Measurements from ENCODE around the gene CRYGN. TPM values are rescaled to one million over a fixed set of nuclear protein-coding genes. Genes with fewer than 3 reads are reported as not detected.
A peak's percentile ranks its signal among the peaks of the same experiment; 100 is the strongest.

Gene CRYGN
- total and polyA plus RNA-seq, 2 donors (not counting 1 experiment from before 2014, with no cell fraction given), result 0.07 to 0.50 TPM

GRCh38 chr7:151460474-151460855, 20.5 kb upstream of the CRYGN start:
- H3K27ac ChIP-seq (ENCODE audit: insufficient read depth, low read length), result peak overlapping the region; percentile 82
- no peaks in the 10 kb centered on the region for H3K27me3 ChIP-seq (ENCODE audit: control insufficient read depth, insufficient read depth, low read length)
- no peaks in the 10 kb centered on the region for H4K20me1 ChIP-seq (ENCODE audit: control insufficient read depth, extremely low read depth, insufficient read depth, low read length)
- TF ChIP-seq EZH2 (IDR thresholded peaks at IDR 0.05; ENCODE audit: low read length, missing control alignments) (no peak), CTCF (conservative IDR thresholded peaks at IDR 0.05 in 1 of 2, IDR thresholded peaks at IDR 0.05 in 1 of 2; ENCODE audit: low read depth in 1 of 2, low read length in 2 of 2) (no peak)
- peak overlapping the region; percentile 58 for H3K9ac ChIP-seq (ENCODE audit: insufficient read depth, low read length)
- H3K79me2 ChIP-seq (ENCODE audit: control insufficient read depth, insufficient read depth, low read length), result no peaks in the 10 kb centered on the region
- H3K4me2 ChIP-seq (ENCODE audit: extremely low read depth, insufficient read depth, low read length), result peak overlapping the region; percentile 84
- no peaks in the 10 kb centered on the region for H3K36me3 ChIP-seq (ENCODE audit: control insufficient read depth, insufficient read depth, low read length)
- H3K4me1 ChIP-seq (ENCODE audit: control insufficient read depth, extremely low read depth, insufficient read depth, low read length), result peaks cover 11% of the 10 kb centered on the region
- DNase-seq (ENCODE audit: low read depth in 2 of 2), result no peak
- H3K9me3 ChIP-seq (ENCODE audit: control insufficient read depth, insufficient read depth, low read depth, low read length), result no peaks in the 10 kb centered on the region
- peak overlapping the region in 3 of 4 experiments; percentile 11 to 28 (median 15) for H3K4me3 ChIP-seq (replicated peaks in 1 of 4; ENCODE audit: control extremely low read depth in 1 of 4, insufficient read depth in 1 of 4, low read depth in 3 of 4, low read length in 4 of 4)
- peak overlapping the region; percentile 21 for H2AFZ ChIP-seq (ENCODE audit: low read length)

GRCh38 chr7:151459726-151460473, 20.0 kb upstream of the CRYGN start:
- peak overlapping the region; percentile 58 for H3K9ac ChIP-seq (ENCODE audit: insufficient read depth, low read length)
- H3K36me3 ChIP-seq (ENCODE audit: control insufficient read depth, insufficient read depth, low read length), result no peaks in the 10 kb centered on the region
- H3K9me3 ChIP-seq (ENCODE audit: control insufficient read depth, insufficient read depth, low read depth, low read length), result no peaks in the 10 kb centered on the region
- H3K27ac ChIP-seq (ENCODE audit: insufficient read depth, low read length), result peak overlapping the region; percentile 82
- H3K79me2 ChIP-seq (ENCODE audit: control insufficient read depth, insufficient read depth, low read length), result no peaks in the 10 kb centered on the region
- no peaks in the 10 kb centered on the region for H4K20me1 ChIP-seq (ENCODE audit: control insufficient read depth, extremely low read depth, insufficient read depth, low read length)
- peak; percentile 85 to 99 for DNase-seq (ENCODE audit: low read depth in 2 of 2)
- H2AFZ ChIP-seq (ENCODE audit: low read length), result peak overlapping the region; percentile 21
- peak overlapping the region in 3 of 4 experiments; percentile 11 to 28 (median 24) for H3K4me3 ChIP-seq (replicated peaks in 1 of 4; ENCODE audit: control extremely low read depth in 1 of 4, insufficient read depth in 1 of 4, low read depth in 3 of 4, low read length in 4 of 4)
- H3K4me2 ChIP-seq (ENCODE audit: extremely low read depth, insufficient read depth, low read length), result peak overlapping the region; percentile 84
- TF ChIP-seq CTCF (conservative IDR thresholded peaks at IDR 0.05 in 1 of 2, IDR thresholded peaks at IDR 0.05 in 1 of 2; ENCODE audit: low read depth in 1 of 2, low read length in 2 of 2) (peak; percentile 50 to 60), EZH2 (IDR thresholded peaks at IDR 0.05; ENCODE audit: low read length, missing control alignments) (no peak)
- H3K4me1 ChIP-seq (ENCODE audit: control insufficient read depth, extremely low read depth, insufficient read depth, low read length), result peaks cover 11% of the 10 kb centered on the region
- H3K27me3 ChIP-seq (ENCODE audit: control insufficient read depth, insufficient read depth, low read length), result no peaks in the 10 kb centered on the region

- Histone ChIP-seq H3K27ac (ENCODE audit: insufficient read depth, low read length) (no peak overlapping the region), H2AFZ (ENCODE audit: low read length) (no peak overlapping the region), H3K4me2 (ENCODE audit: extremely low read depth, insufficient read depth, low read length) (no peak overlapping the region), H3K36me3 (ENCODE audit: control insufficient read depth, insufficient read depth, low read length) (no peaks in the 10 kb centered on the region), H3K27me3 (ENCODE audit: control insufficient read depth, insufficient read depth, low read length) (no peaks in the 10 kb centered on the region), H3K79me2 (ENCODE audit: control insufficient read depth, insufficient read depth, low read length) (no peaks in the 10 kb centered on the region), H3K4me3 (replicated peaks in 1 of 4; ENCODE audit: control extremely low read depth in 1 of 4, insufficient read depth in 1 of 4, low read depth in 3 of 4, low read length in 4 of 4) (no peak overlapping the region), H3K9me3 (ENCODE audit: control insufficient read depth, insufficient read depth, low read depth, low read length) (no peaks in the 10 kb centered on the region), H3K4me1 (ENCODE audit: control insufficient read depth, extremely low read depth, insufficient read depth, low read length) (peaks cover 11% of the 10 kb centered on the region), H3K9ac (ENCODE audit: insufficient read depth, low read length) (no peak overlapping the region), H4K20me1 (ENCODE audit: control insufficient read depth, extremely low read depth, insufficient read depth, low read length) (no peaks in the 10 kb centered on the region)
- DNase-seq (ENCODE audit: low read depth in 2 of 2), result no peak
- TF ChIP-seq EZH2 (IDR thresholded peaks at IDR 0.05; ENCODE audit: low read length, missing control alignments) (no peak), CTCF (conservative IDR thresholded peaks at IDR 0.05 in 1 of 2, IDR thresholded peaks at IDR 0.05 in 1 of 2; ENCODE audit: low read depth in 1 of 2, low read length in 2 of 2) (no peak)
Observed at GRCh38 chr7:151457534-151457933, 17.6 kb upstream of the CRYGN start.
